Non-pigmented ciliary epithelial cell (primary cell): ENCODE data around the gene DPP4.
"Not testable (repeated sequence)": the region's sequence is repeated elsewhere in the genome, so short reads cannot be mapped to it uniquely, and the experiment has no call there.

Experiments used
- DNase-seq: peaks from one replicate; pipeline ENCODE4 v3.0.0-alpha.2; 2010; ENCODE audit warnings: low read depth

The DPP4 gene

GRCh38 chr2:161954103-161954502 is 119.9 kb downstream of the DPP4 start:
- no peak for DNase-seq

GRCh38 chr2:161953367-161953766 is 120.6 kb downstream of the DPP4 start:
- DNase-seq, result not testable (repeated sequence)

DNA sequence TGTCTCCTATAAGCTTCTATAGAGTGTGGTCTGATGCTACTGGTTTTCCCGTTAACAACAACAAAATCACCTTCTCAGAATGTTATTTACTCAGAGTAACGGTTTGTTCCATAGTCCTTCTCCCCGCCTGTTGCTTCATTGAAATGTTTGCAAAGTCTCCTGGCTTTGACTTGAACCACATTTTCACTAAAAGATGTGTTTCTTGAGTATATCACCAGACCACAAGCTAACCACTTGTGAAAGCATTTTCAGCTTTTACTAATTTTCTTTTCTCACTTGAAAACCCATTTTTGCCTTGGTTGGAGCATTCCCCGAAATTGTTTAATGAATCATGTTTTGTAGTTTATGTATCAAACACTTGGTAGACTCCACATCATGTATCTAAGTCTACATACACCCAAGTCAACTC is 121.2 kb downstream of the DPP4 start:
- no peak for DNase-seq

DNA sequence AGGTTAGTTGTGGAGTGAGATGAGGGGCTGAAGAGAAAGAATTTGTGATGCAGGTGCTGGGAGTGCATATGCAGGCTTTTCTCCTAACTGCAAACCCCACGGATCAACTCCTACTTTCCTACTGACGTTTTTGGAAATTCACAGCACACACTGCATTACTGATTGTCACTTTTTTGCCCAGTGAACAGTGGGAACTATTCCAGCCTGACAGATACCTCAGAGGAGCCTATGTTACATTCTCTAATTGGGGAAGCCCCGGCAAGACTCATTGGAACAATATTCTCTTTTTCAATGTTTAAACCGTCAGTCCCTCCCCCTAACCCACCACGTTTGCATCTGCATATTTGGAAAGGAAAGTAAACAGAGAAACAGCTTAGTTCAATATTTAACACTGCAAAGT is 126.2 kb downstream of the DPP4 start:
- DNase-seq, result no peak

- DNase-seq, result no peak
These were observed 126.6 kb downstream of the DPP4 start for GRCh38 chr2:161947406-161947805.

- no peak for DNase-seq
These were observed 127.4 kb downstream of the DPP4 start for GRCh38 chr2:161946489-161947107.

DNA sequence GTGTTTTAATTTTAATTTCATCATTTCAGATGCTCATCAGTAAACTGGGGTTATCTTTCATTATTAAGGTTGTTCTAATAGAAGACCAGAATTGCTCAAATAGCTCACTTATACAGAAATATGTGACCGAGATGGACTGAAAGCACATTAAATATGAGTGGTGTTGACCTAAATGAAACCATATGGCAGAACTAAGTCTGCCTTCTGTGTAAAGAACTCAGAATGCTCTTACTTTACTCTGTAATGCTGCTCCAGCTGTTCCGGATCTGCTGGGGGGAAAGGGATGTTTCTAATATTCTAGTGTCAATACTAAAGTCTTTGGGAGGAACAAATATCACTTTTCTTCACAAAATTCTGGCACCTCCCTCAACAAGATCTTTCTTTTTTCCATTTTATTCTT is 131.0 kb downstream of the DPP4 start:
- no peak for DNase-seq
